Type B pancreatic cell (in vitro differentiated cells): ENCODE data around the gene HINFP. TPM values are rescaled to one million over a fixed set of nuclear protein-coding genes. Genes with fewer than 3 reads are reported as not detected.
A peak's percentile ranks its signal among the peaks of the same experiment; 100 is the strongest.

Experiments
- DNase-seq: peaks from one replicate; pipeline ENCODE4 v3.0.0; 2021; ENCODE audit warnings: mixed read lengths; ENCODE audit not compliant: unreplicated experiment; ENCODE audit errors: extremely low spot score
- H3K27ac Mint-ChIP-seq: 2 replicates; pipeline ENCODE4 v1.8.0; 2021; ENCODE audit warnings: mild to moderate bottlenecking, mixed read lengths
- H3K27me3 Mint-ChIP-seq: 2 replicates; pipeline ENCODE4 v1.8.0; 2021; ENCODE audit warnings: mixed read lengths
- H3K36me3 Mint-ChIP-seq: 2 replicates; pipeline ENCODE4 v1.8.0; 2021; ENCODE audit warnings: mixed read lengths
- H3K4me1 Mint-ChIP-seq: one replicate; pipeline ENCODE4 v1.8.0; 2021; ENCODE audit warnings: mixed read lengths; ENCODE audit not compliant: unreplicated experiment
- H3K4me3 Mint-ChIP-seq: 2 replicates; pipeline ENCODE4 v1.8.0; 2021; ENCODE audit warnings: mild to moderate bottlenecking, mixed read lengths
- H3K9me3 Mint-ChIP-seq: 2 replicates; pipeline ENCODE4 v1.8.0; 2021; ENCODE audit warnings: mixed read lengths
- CTCF ChIP-seq: fragments of 200-600 bp; sonication (generic); conservative IDR thresholded peaks from 2 replicates; pipeline ENCODE4 v1.5.0; 2021; ENCODE audit warnings: antibody characterized with exemption, mild to moderate bottlenecking
- total RNA-seq: library from RNA; stranded (reverse); gene quantifications from 2 replicates; pipeline ENCODE4 v1.2.1, GENCODE V29; 2021; ENCODE audit warnings: low replicate concordance

HINFP gene
- total RNA-seq, 1 donor from 2014 or later: 33.0 TPM

DNA sequence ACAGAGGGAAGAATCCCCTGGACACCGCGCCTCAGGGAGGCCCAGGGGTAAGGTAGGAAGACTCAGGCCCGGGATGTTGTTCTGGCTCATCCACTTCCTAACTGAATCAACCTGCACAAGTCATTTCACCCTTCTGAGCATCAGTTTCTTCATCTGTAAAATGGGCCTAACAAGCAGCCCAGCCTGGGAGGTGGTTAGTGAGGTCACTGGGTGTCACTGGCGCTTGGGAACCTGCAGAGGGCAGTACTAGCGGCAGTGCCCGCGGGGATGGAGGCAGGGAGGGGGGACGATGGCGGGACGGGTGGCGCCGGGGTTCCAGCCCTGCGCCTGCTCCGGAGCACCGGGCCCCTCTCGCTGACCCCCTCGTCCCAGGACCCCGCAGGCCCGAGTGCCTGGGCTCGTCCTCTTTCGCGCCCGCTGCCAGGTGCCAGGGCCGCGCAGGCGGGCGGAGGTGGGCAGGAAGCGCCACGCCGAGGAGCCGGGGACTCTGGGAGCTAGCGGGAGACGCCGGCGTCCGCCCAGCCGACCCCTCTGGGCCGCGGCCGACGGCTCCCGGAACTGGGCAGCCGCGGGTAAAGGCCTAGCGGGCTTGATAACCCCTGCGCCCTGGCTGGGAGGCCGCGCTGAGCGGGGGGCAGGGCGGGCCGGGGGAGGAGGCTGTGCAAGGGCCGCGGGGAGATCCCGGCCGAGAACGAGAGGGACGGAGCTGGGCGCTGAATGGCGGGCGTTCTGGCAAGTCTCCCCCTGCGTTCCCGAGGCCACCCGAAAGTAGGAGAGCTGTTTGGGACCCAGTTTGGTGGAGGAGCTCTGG, 47.3 kb downstream of the HINFP start, which contains the start of gene NLRX1:
NLRX1 (plus strand) TSS at position 255 of the 811 bp plus-strand sequence. CDS start 2,679 bp downstream, outside the sequence.
- H3K4me3 Mint-ChIP-seq: peak within 1 kb of the TSS; percentile 89
- H3K4me1 Mint-ChIP-seq: peaks cover 7% of the 10 kb centered on the region
- no peaks in the 10 kb centered on the region for H3K27me3 Mint-ChIP-seq
- H3K27ac Mint-ChIP-seq: peak within 1 kb of the TSS; percentile 84
- H3K9me3 Mint-ChIP-seq: no peaks in the 10 kb centered on the region
- peak; percentile 84 for TF ChIP-seq CTCF
- peak; percentile 83 for DNase-seq
- H3K36me3 Mint-ChIP-seq: no peaks in the 10 kb centered on the region

- Mint-ChIP-seq H3K27ac (peak overlapping the region; percentile 84), H3K4me1 (peaks cover 7% of the 10 kb centered on the region), H3K36me3 (no peaks in the 10 kb centered on the region), H3K9me3 (no peaks in the 10 kb centered on the region), H3K4me3 (peak overlapping the region; percentile 89), H3K27me3 (no peaks in the 10 kb centered on the region)
- no peak for DNase-seq
- TF ChIP-seq CTCF: no peak
Measured at GRCh38 chr11:119169282-119169719, 47.9 kb downstream of the HINFP start.

- no peaks in the 10 kb centered on the region for H3K36me3 Mint-ChIP-seq
- H3K27me3 Mint-ChIP-seq: no peaks in the 10 kb centered on the region
- no peak for TF ChIP-seq CTCF
- H3K27ac Mint-ChIP-seq: no peak overlapping the region
- H3K4me3 Mint-ChIP-seq: no peak overlapping the region
- no peaks in the 10 kb centered on the region for H3K9me3 Mint-ChIP-seq
- H3K4me1 Mint-ChIP-seq: peaks cover 14% of the 10 kb centered on the region
- DNase-seq: no peak
Measured at GRCh38 chr11:119172513-119172912, 51.1 kb downstream of the HINFP start.

DNA sequence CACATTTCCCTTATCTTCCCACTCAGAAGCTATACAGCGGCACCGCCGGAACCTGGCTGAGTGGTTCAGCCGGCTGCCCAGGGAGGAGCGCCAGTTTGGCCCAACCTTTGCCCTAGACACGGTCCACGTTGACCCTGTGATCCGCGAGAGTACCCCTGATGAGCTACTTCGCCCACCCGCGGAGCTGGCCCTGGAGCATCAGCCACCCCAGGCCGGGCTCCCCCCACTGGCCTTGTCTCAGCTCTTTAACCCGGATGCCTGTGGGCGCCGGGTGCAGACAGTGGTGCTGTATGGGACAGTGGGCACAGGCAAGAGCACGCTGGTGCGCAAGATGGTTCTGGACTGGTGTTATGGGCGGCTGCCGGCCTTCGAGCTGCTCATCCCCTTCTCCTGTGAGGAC, 52.1 kb downstream of the HINFP start:
- Mint-ChIP-seq H3K4me1 (peaks cover 17% of the 10 kb centered on the region), H3K27me3 (no peaks in the 10 kb centered on the region), H3K27ac (no peak overlapping the region), H3K9me3 (no peaks in the 10 kb centered on the region), H3K4me3 (no peak overlapping the region), H3K36me3 (no peaks in the 10 kb centered on the region)
- DNase-seq: no peak
- no peak for TF ChIP-seq CTCF

GRCh38 chr11:119175493-119176077, 54.2 kb downstream of the HINFP start:
- Mint-ChIP-seq H3K27ac (no peak overlapping the region), H3K4me3 (no peak overlapping the region), H3K9me3 (no peaks in the 10 kb centered on the region), H3K4me1 (peaks cover 11% of the 10 kb centered on the region), H3K36me3 (no peaks in the 10 kb centered on the region), H3K27me3 (no peaks in the 10 kb centered on the region)
- DNase-seq: no peak
- TF ChIP-seq CTCF: no peak
